NOMO-1 treated with dmso at 0.1 percent for 144 hours (cell line): ENCODE data around the gene PLCXD1.
"Not testable (repeated sequence)": the region's sequence is repeated elsewhere in the genome, so short reads cannot be mapped to it uniquely, and the experiment has no call there.

Experiments
- DNase-seq: peaks from one replicate; lab custom pipeline; 2025; ENCODE audit not compliant: unreplicated experiment; lab: John Stamatoyannopoulos, UW

PLCXD1 gene, protein sequence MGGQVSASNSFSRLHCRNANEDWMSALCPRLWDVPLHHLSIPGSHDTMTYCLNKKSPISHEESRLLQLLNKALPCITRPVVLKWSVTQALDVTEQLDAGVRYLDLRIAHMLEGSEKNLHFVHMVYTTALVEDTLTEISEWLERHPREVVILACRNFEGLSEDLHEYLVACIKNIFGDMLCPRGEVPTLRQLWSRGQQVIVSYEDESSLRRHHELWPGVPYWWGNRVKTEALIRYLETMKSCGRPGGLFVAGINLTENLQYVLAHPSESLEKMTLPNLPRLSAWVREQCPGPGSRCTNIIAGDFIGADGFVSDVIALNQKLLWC

GRCh38 chrX:281166-281999 is at the start of gene PLCXD1:
Gene PLCXD1 (plus strand): TSS chrX:281381. CDS start chrX:284188, 2,807 bp downstream.
- no peak for DNase-seq

DNA sequence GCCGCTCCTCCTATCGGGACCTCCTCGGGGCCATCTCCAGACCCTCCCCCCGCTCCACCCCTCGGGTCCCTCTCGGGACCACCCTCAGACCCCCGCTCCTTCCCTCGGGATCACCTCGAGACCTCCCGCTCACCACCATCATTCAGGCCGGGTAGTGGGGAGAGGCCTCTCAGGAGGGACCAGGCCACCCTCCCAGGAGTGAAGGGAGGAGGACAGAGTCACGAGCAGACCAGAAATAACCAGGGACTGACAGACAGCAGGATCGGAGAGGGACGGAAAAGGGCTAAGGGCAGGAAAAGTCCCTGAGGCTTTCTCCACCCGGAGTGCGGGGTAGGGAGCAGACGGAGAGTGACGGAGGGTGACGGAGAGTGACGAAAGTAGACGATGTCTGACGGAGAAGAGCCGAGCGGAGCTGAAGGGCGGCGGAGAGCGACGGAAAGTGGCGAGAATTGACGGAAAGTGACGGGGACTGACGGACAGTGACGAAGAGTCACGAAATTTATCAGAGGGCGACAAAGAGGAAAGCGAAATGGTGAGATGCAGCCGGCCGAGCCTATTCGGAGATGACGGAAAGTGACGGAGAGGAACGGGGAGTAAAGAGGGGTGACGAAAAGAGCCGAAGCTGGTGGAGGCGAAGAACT is 49.4 kb upstream of the PLCXD1 start:
- DNase-seq: not testable (repeated sequence)

DNA sequence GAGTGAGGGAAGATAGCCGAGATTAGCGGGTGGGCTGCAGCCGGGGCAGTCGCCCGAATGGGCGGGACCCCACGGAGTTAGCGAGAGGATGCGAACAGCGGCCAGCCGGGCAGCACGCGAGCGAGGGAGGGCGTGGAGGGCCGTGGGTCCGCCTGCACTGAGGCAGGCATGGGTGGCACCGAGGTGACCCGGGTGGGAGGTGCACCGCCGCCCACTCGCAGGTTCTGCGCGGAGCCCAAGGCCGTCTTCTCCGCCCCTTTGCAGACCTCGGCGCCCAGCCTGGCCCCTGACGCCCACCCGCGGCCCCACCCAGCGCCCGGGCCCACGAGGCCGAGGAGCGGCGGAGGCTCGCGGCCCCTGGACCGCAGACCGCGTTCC is 48.9 kb upstream of the PLCXD1 start:
- DNase-seq: not testable (repeated sequence)

- not testable (repeated sequence) for DNase-seq
Observed at GRCh38 chrX:236201-236600, 45.0 kb upstream of the PLCXD1 start.

DNA sequence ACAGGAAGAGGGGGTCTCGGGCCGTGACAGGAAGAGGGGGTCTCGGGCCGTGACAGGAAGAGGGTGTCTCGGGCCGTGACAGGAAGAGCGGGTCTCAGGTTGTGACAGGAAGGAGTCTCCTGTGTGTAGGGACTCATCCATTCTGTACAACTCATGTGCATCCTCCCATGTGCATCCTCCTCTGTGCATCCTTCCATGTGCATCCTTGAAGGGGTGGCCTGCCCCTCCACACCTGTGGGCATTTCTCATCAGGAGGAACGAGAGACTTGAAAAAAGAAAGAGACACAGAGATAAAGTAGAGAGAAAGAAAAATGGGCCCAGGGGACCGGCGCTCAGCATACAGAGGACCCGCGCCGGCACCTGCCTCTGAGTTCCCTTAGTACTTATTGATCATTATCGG is 30.2 kb upstream of the PLCXD1 start:
- no peak for DNase-seq

DNA sequence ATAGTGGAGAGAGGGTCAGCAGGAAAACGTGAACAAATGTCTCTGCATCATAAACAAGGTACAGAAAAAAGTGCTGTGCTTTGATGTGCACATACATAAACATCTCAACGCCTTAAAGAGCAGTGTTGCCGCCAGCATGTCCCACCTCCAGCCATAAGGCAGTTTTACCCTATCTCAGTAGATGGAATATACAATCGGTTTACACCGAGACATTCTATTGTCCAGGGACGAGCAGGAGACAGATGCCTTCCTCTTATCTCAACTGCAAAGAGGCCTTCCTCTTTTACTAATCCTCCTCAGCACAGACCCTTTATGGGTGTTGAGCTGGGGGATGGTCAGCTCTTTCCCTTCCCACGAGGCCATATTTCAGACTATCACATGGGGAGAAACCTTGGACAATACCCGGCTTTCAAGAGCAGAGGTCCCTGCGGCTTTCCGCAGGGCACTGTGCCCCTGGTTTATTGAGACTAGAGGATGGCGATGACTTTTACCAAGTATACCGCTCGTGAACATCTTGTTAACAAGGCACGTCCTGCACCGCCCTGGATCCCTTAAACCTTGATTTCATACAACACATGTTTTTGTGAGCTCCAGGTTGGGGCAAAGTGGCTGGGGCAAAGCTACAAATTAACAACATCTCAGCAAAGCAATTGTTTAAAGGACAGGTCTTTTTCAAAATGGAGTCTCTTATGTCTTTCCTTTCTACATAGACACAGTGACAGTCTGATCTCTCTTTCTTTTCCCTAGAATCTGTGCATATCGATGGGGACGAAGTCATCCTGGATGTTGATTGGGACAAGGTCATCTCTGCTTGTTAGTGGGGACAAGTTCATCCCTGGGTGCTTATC is 29.6 kb upstream of the PLCXD1 start:
- DNase-seq: not testable (repeated sequence)

DNA sequence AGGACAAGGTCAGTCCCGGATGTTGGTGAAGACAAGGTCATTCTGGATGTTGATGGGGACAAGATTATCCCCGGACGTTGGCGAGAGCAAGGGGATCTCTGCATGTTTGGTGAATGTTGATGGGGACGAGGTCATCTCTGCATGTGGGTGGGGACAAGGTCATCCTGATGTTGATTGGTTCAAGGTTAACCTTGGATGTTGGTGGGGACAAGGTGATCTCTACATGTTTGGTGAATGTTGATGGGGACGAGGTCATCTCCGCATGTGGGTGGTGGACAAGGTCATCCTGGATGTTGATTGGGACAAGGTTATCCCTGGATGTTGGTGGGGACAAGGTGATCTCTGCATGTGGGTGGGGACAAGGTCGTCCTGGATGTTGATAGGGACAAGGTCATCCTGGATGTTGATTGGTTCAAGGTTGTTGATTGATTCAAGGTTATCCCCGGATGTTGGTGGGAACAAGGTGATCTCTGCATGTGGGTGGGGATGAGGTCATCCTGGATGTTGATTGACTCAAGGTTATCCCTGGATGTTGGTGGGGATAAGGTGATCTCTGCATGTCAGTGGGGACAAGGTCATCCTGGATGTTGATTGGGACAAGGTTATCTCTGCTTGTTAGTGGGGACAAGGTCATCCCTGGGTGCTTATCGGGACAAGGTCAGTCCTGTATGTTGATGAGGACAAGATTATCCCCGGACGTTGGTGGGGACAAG is 28.8 kb upstream of the PLCXD1 start:
- DNase-seq: no peak

- no peak for DNase-seq
Observed at GRCh38 chrX:252957-253291, 28.3 kb upstream of the PLCXD1 start.

- DNase-seq: no peak
Observed at GRCh38 chrX:253451-254297, 27.5 kb upstream of the PLCXD1 start.

DNA sequence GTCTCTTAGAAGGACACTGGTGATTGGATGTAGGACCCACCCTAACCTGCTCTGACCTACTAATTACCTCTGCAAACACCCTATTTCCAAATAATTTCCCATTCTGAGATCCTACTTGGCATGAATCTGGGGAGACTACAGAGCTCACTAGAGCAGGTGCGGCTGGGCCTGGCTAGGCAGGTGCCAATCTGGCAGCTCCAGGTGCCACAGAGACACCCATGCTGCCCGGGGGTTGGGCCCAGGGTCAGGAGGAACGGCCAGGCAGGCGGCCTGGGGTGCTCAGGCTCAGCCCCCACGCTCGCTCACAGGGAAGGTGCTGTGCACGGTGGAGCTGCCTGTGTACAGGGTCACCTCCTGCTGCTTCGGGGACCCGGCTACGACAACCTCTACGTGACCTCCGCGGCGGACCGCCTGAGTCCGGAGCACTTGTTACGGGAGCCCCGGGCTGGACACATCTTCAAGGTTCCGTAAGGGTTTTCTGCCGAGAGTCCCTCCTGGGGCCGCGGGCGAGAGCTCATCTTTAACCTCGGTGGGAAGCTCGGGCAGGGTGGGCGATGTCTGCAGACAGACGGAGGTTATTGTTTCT is 26.5 kb upstream of the PLCXD1 start:
- DNase-seq: no peak

DNA sequence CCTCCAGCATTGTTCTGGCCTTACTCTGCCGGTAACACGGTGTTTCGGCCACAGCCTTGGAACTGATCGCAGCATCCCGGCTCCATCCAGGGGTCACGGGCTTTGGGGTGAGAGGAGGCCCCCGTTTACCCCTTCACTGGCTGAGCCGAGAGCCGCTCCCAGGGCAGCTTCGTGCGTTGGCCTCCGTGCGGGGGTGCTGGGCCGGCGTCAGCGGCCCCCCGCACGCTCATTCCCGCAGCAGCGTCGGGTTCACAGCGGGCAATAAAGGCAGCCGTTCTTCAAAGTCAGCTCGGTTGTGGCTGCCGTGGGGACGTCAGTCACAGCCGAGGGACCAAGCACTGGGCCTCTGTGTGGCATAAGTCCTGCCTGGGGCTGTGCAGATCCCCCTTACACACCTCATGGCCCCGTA is 25.3 kb upstream of the PLCXD1 start:
- no peak for DNase-seq

GRCh38 chrX:257054-257453 is 24.1 kb upstream of the PLCXD1 start:
- not testable (repeated sequence) for DNase-seq

DNA sequence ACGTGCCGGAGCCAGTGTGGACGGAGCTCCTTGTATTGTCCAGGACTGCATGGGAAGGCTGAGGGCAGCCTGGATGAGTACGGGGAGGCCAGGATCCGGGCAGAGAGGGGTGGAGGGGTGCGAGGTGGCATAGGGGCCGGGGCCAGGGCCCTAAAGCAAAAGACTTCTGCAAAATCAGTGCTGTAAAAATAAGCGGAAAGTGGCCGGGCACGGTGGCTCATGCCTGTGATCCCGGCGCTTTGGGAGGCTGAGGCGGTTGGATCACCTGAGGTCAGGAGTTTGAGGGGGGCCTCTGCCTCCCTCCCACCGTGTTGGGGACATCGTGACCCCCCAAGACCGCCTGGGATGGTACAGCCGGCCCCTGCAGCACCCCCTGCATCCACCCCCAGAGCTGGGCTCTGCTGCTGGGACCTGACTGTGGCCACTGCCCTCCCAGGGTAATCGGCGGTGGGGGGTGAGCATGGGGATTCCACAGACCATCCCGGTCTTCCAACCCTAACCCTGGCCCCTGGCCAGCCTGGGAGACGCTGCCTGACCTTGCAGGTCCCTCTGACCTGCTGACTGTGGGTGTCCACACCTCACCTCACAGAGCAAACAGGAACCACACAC is 23.4 kb upstream of the PLCXD1 start:
- DNase-seq: no peak

DNA sequence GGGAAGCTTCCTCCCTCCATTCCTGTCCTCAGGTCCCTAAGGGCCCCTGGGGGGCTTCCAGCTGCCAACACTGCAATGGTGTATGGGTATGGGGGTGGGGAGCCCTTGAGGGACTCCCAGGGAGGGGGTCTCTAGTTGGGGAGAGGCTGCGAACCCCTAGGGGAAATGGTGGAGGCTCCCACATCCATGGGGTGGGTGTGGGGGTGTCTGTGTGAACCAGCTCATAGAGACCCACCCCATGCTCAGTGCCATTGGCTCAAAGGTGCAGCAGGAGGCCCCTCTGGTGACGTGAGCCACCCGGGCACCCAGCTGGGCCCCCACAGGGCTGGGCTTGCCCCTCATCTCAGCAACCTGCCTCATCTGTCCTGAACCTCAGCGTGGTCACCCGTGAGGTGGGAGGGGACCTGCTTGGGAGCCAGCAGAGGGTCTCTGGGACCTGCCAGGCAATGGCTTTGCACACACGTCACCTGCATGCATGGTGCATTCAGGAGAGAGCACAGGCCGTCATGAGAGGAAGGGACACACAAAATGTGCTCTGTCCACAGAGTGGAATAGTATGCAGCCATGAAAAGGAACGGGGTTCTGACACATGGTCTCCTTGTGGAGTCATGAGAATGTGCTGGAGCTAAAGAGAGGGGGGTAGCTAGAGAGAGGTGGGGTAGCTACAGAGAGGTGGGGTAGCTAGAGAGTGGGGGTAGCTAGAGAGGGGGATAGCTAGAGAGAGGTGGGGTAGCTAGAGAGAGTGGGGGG is 22.7 kb upstream of the PLCXD1 start:
- DNase-seq: no peak

DNA sequence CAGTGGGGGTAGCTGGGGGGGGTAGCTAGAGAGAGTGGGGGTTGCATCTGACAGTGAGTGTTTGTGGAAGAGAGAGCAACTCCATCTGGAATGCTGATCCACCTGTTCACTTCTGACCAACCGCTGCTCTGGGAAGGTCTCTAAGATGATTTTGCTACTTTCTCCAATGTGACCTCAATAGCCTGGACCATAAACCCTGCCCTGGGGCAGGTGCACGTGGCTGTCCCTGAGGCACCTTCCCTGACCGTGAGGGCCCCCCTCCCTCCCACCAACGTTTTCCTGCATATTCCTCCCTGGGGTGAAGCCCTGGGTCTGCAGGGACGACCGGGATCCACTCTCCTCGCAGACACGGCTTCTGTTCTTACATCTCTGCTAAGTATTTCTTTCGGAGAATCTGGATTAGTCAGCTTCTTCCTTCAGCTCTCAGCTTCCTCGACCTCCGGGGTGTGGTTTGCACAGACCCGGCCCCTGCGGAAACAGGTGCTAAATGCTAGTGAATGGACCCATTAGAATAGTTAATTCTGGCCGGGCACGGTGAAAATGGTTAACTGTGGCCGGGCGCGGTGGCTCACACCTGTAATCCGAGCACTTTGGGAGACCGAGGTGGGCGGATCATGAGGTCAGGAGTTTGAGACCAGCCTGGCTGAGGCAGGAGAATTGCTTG is 21.4 kb upstream of the PLCXD1 start:
- DNase-seq: no peak

DNA sequence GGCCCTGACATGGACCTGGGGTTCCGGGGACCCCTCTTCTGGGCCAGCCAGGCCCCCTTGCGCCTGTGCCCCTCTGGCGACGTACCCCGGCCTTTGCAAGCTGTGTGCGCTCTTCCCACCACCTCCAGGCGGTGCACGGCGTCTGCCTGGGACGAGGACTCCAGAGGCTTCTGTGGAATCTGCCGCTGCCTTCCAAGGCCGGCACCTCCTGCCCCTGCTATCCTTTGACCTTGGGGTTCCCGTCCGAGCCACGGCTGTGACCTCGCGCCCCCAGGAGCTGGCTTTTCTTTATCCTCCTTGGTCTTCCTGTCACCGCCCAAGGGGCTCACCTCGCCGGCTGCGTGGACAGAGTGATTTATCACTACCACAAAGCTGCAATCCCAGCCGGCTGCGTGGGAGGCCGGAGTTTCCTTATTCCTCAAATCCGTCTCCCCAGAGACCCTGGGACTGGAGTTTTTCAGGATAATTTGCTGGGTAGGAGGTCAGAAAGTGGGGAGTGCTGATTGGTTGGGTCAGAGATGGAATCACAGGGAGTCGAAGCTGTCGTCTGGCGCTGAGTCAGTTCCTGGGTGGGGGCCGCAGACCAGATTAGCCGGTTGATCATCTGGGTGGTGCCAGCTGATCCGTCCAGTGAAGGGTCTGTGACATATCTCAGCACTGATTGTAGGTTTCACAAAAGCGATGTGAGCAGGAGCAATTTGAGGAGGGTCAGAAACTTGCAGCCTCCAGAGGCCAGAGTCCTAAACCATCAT is 19.8 kb upstream of the PLCXD1 start:
- no peak for DNase-seq

DNA sequence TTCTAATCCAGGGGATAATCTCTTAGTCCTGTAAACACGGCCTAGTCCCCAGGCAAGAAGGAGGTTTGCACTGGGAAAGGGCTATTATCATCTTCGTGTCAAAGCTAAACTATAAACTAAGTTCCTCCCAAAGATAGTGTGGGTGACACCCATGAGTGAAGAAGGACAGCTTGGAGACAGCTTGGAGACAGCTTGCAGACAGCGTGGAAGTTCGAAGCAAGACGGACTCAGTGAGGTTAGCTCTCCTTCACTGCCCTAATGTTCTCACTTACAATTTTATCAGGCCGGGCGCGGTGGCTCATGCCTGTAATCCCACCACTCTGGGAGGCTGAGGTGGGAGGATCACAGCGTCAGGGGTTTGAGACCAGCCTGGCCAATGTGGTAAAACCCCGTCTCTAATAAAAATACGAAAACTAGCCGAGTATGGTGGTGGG is 19.2 kb upstream of the PLCXD1 start:
- DNase-seq: no peak
